Measurements from ENCODE around the gene WIZ.

GRCh38 chr19:15469513-15470297, 19.9 kb upstream of the WIZ start:
- TF ChIP-seq JUN (IDR thresholded peaks at IDR 0.05; ENCODE audit: low read depth, low read length) (no peak), BACH1 (IDR thresholded peaks at IDR 0.05; ENCODE audit: low read length) (no peak), ZNF274 (IDR thresholded peaks at IDR 0.05; ENCODE audit: borderline replicate concordance, extremely low read depth, low read length) (no peak), SRF (IDR thresholded peaks at IDR 0.05; ENCODE audit: low read depth, low read length) (no peak), CTCF (IDR thresholded peaks at IDR 0.05; ENCODE audit: control extremely low read depth in 1 of 3, insufficient read depth in 1 of 3, low read depth in 1 of 3, low read length in 3 of 3) (no peak), RBBP5 (IDR thresholded peaks at IDR 0.05; ENCODE audit: borderline replicate concordance, low read depth, low read length) (no peak), PHF8 (conservative IDR thresholded peaks at IDR 0.05; ENCODE audit: low read depth, low read length) (no peak)

Measured in H1 (cell line).